Mucosa of descending colon (tissue), 3 donors: ENCODE measurements around the gene CACNA1C. TPM values are rescaled to one million over a fixed set of nuclear protein-coding genes. Genes with fewer than 3 reads are reported as not detected.
"Not testable (repeated sequence)": the region's sequence is repeated elsewhere in the genome, so short reads cannot be mapped to it uniquely, and the experiment has no call there.

Source experiments
- ATAC-seq: fragments of 200-7000 bp; cut with Tn5 transposase; one replicate; pipeline ENCODE4 v1.9.1; 2020; ENCODE audit warnings: mild to moderate bottlenecking, moderate library complexity
- DNase-seq, 3 donors: peaks; one replicate each; pipeline ENCODE4 v3.0.0-alpha.2; 2020
- H3K36me3 ChIP-seq: fragments of 200-600 bp; one replicate; pipeline ENCODE4 v1.8.0; 2021; ENCODE audit warnings: low read depth, mild to moderate bottlenecking
- H3K4me1 ChIP-seq: fragments of 200-600 bp; one replicate; pipeline ENCODE4 v1.8.0; 2021; ENCODE audit warnings: low read depth, mild to moderate bottlenecking
- H3K4me3 ChIP-seq: fragments of 200-600 bp; one replicate; pipeline ENCODE4 v1.8.0; 2021; ENCODE audit warnings: mild to moderate bottlenecking
- H3K9me3 ChIP-seq: fragments of 200-600 bp; one replicate; pipeline ENCODE4 v1.8.0; 2021; ENCODE audit warnings: mild to moderate bottlenecking
- CTCF ChIP-seq: fragments of 200-600 bp; IDR thresholded peaks from one replicate; pipeline ENCODE4 v1.8.0; 2022; ENCODE audit warnings: antibody characterized with exemption, mild to moderate bottlenecking
- intact Hi-C, 2 donors: fragments of 100-400 bp; cut with DNase I in 1 of 2; cut with micrococcal nuclease in 1 of 2; formaldehyde crosslinking; loops; one replicate each; pipeline versions ENCODE4 v1.11.0 to v1.11.1; 2022; cut with DNase I, micrococcal nuclease
- total RNA-seq, 3 donors: library from RNA; stranded (reverse); fragmentation: NEBNext Ultra II Directional in 2 of 3; extraction: Animal tissue kit (Norgen Biotek cat#: 25700) in 2 of 3; gene quantifications; one replicate each; pipeline versions ENCODE4 v1.2.1 to v1.2.4, GENCODE V29; 2021 to 2023
- donor health status: DM: no; HTN: no; CAD: no; lungs with moderate emphysema.
- donor health status: DM: no; HTN: no; CAD: no.
- donor health status: DM: no; HTN: yes; CAD: no.

Gene CACNA1C
- total RNA-seq, 3 donors from 2014 or later: 5.5 to 89.4 (median 9.2) TPM

DNA sequence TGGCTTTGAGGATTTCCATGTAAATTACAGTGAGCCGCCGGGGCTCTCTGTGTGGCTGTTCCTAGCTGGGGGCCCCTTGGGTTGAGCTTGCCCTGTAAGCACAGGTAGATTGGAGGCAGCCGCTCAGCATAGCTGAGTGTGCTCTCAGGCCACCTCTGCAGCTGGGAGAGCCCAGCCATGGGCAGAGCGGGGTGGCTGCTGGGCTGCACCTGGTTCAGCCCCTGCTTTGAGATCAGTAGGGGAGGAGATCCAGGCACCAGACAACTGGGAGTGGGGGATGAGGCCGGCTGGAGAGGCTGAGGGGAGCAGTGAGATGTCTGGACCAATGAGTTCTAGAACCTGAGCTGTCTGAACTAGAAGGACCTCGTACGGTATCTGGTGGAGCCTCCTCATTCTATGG, 44.8 kb downstream of the CACNA1C start:
- intact Hi-C loops: no loop called here
- no peak for TF ChIP-seq CTCF
- no peak overlapping the region for H3K4me3 ChIP-seq
- no peak for ATAC-seq
- H3K36me3 ChIP-seq: no peaks in the 10 kb centered on the region
- no peaks in the 10 kb centered on the region for H3K9me3 ChIP-seq
- H3K4me1 ChIP-seq: no peaks in the 10 kb centered on the region
- DNase-seq: no peak

- no peaks in the 10 kb centered on the region for H3K4me1 ChIP-seq
- H3K36me3 ChIP-seq: no peaks in the 10 kb centered on the region
- H3K4me3 ChIP-seq: no peak overlapping the region
- H3K9me3 ChIP-seq: no peaks in the 10 kb centered on the region
- DNase-seq (no peak), ATAC-seq (no peak)
- TF ChIP-seq CTCF: no peak
- intact Hi-C loops: no loop called here
Observed at GRCh38 chr12:2098852-2099251, 46.1 kb downstream of the CACNA1C start.

DNA sequence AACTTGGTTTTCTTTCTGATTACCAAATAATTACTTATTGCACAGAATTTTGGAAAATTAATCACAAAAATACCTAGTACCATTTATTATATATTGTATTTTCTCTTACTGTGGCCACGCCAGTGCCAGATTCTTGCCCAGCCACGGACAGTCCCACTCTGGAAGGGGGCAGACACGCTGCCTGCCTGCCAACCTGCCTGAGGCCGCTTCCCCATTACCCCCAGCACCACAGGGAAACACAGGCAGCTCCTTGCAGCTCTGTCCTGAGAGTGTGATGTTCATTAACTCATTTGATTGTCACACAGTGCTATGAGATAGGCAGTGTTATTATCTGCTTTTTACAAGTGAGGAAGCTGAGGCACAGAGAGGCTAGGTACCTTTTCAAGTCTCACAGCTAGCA, 46.8 kb downstream of the CACNA1C start:
- TF ChIP-seq CTCF: no peak
- ATAC-seq: no peak
- intact Hi-C loops: no loop called here
- Histone ChIP-seq H3K9me3 (no peaks in the 10 kb centered on the region), H3K4me3 (no peak overlapping the region), H3K36me3 (no peaks in the 10 kb centered on the region), H3K4me1 (no peaks in the 10 kb centered on the region)
- no peak for DNase-seq

GRCh38 chr12:2101359-2101758, 48.6 kb downstream of the CACNA1C start:
- DNase-seq (no peak), ATAC-seq (no peak)
- TF ChIP-seq CTCF: no peak
- Histone ChIP-seq H3K36me3 (no peaks in the 10 kb centered on the region), H3K4me3 (no peak overlapping the region), H3K9me3 (no peaks in the 10 kb centered on the region), H3K4me1 (no peaks in the 10 kb centered on the region)
- intact Hi-C loops: no loop called here

GRCh38 chr12:2101771-2102170, 49.0 kb downstream of the CACNA1C start:
- no peaks in the 10 kb centered on the region for H3K4me1 ChIP-seq
- no peak for ATAC-seq

DNA sequence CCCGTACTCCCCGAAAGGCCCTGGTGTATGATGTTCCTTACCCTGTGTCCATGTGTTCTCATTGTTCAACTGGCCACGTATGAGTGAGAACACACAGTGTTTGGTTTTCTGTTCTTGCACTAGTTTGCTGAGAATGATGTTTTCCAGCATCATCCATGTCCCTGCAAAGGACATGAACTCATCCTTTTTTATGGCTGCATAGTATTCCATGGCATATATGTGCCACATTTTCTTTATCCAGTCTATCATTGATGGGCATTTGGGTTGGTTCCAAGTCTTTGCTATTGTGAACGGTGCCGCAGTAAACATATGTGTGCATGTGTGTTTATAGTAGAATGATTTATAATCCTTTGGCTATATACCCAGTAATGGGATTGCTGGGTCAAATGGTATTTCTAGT, 49.9 kb downstream of the CACNA1C start:
- H3K4me1 ChIP-seq, H3K9me3 ChIP-seq, intact Hi-C loops, H3K4me3 ChIP-seq, DNase-seq, H3K36me3 ChIP-seq, ATAC-seq: not testable (repeated sequence)

More at GRCh38 chr12:2101771-2102170, 49.0 kb downstream of the CACNA1C start:
- Histone ChIP-seq H3K36me3 (no peaks in the 10 kb centered on the region), H3K4me3 (no peak overlapping the region), H3K9me3 (no peaks in the 10 kb centered on the region)
- no peak for TF ChIP-seq CTCF
- no peak for DNase-seq
- intact Hi-C loops: no loop called here

DNA sequence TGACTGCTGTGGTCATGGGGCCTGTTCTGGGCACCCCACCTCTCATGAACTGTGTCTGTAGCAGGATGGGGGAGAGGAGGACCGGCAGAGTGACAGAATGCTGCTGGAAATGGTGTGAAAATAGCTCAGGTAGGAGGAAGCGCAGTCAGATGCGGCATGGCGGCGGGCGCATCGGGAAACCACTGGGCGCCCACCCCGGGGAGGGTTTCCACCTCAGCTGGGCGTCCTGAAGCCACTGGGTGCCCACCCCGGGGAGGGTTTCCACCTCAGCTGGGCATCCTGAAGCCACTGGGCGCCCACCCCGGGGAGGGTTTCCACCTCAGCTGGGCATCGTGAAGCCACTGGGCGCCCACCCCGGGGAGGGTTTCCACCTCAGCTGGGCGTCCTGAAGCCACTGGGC, 52.6 kb downstream of the CACNA1C start:
- H3K36me3 ChIP-seq, H3K9me3 ChIP-seq, DNase-seq, H3K4me3 ChIP-seq, H3K4me1 ChIP-seq, ATAC-seq, intact Hi-C loops: not testable (repeated sequence)
